Renal pelvis (tissue), 4 donors: ENCODE measurements around the gene NDUFV2. TPM values are rescaled to one million over a fixed set of nuclear protein-coding genes. Genes with fewer than 3 reads are reported as not detected.
A peak's percentile ranks its signal among the peaks of the same experiment; 100 is the strongest.
"Not testable (repeated sequence)": the region's sequence is repeated elsewhere in the genome, so short reads cannot be mapped to it uniquely, and the experiment has no call there.

Experiments
- DNase-seq: peaks from one replicate; pipeline ENCODE4 v3.0.0-alpha.2; 2013
- polyA plus RNA-seq, 3 donors: library from polyadenylated mRNA; unstranded; fragments of 120-200 nt; gene quantifications; one replicate each; pipeline ENCODE4 v1.2.1, GENCODE V29; 2013; ENCODE audit not compliant: insufficient read length in 3 of 3

Gene NDUFV2
- polyA plus RNA-seq, 3 donors: 104 to 130 (median 120) TPM

- DNase-seq: peak; percentile 53
Observed at GRCh38 chr18:9147440-9148202, 45.1 kb downstream of the NDUFV2 start.

- no peak for DNase-seq
Observed at GRCh38 chr18:9148203-9148552, 45.7 kb downstream of the NDUFV2 start.

DNA sequence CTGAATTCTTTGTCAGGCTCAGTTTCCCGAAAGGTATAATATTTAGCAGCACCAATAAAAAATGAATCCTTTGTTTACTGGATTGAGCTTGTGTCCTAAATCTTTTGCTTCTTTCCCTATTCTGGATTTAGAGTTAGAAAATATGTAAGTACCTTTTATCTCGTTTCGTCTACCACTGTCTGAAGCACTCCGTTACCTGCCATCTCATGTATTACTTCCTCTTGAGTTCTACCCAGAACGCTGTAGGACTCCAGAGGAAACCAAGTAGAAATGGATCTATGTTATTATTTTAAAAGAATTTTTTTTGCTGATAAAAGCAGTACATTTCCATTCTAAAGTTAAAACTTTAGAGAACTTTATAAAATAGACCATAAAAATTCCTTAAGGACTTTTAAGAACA, 47.6 kb downstream of the NDUFV2 start:
- no peak for DNase-seq

- DNase-seq: no peak
Observed at GRCh38 chr18:9153256-9153655, 50.8 kb downstream of the NDUFV2 start.

GRCh38 chr18:9156604-9157249, 54.2 kb downstream of the NDUFV2 start:
- no peak for DNase-seq

- DNase-seq: no peak
Observed at GRCh38 chr18:9157806-9158205, 55.3 kb downstream of the NDUFV2 start.

DNA sequence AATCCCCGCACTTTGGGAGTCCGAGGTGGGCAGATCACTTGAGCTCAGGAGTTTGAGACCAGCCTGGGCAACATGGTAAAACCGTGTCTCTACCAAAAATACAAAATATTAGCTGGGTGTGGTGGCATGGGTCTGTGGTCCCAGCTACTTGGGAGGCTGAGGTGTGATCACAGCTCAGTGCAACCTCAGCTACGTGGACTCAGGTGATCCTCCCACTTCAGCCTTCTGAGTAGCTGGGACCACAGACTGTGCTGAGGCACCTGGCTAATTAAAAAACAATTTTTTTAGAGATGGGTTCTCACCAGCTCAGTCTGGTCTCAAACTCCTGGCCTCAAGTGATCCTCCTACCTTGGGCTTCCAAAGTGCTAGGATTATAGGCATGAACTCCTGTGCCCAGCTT, 57.5 kb downstream of the NDUFV2 start:
- DNase-seq: no peak

- DNase-seq: not testable (repeated sequence)
Observed at GRCh38 chr18:9162663-9163062, 60.2 kb downstream of the NDUFV2 start.

DNA sequence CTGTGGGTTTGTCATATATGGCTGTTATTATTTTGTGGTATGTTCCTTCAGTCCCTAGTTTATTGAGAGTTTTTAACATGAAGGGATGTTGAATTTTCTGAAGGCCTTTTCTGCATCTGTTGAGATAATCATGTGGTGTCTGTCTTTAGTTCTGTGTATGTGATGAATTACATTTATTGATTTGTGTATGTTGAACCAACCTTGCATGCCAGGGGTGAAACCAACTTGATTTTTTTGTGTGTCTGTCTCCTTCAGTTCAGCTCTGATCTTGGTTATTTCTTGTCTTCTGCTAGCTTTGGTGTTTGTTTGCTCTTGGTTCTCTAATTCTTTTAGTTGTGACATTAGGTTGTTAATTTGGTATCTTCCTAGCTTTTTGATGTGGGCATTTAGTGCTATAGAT, 61.6 kb downstream of the NDUFV2 start:
- not testable (repeated sequence) for DNase-seq

DNA sequence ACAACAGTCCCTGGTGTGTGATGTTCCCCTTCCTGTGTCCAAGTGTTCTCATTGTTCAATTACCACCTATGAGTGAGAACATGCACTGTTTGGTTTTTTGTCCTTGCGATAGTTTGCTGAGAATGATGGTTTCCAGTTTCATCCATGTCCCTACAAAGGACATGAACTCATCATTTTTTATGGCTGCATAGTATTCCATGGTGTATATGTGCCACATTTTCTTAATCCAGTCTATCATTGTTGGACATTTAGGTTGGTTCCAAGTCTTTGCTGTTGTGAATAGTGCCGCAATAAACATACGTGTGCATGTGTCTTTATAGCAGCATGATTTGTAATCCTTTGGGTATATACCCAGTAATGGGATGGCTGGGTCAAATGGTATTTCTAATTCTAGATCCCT, 63.4 kb downstream of the NDUFV2 start:
- DNase-seq: not testable (repeated sequence)

GRCh38 chr18:9169515-9169914, 67.0 kb downstream of the NDUFV2 start:
- not testable (repeated sequence) for DNase-seq

DNA sequence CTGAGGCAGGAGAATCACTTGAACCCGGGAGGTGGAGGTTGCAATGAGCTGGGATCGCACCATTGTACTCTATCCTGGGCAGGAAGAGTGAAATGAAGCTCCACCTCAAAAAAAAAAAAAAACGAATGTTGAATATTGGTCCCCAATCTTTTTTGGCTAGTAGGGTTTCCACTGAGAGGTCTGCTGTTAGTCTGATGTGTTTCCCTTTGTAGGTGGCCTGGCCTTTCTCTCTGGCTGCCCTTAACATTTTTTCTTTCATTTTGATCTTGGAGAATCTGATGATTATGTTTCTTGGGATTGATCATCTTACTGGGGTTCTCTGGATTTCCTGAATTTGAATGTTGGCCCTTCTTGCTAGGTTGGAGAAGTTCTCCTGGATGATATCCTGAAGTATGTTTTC, 69.4 kb downstream of the NDUFV2 start:
- DNase-seq: not testable (repeated sequence)

DNA sequence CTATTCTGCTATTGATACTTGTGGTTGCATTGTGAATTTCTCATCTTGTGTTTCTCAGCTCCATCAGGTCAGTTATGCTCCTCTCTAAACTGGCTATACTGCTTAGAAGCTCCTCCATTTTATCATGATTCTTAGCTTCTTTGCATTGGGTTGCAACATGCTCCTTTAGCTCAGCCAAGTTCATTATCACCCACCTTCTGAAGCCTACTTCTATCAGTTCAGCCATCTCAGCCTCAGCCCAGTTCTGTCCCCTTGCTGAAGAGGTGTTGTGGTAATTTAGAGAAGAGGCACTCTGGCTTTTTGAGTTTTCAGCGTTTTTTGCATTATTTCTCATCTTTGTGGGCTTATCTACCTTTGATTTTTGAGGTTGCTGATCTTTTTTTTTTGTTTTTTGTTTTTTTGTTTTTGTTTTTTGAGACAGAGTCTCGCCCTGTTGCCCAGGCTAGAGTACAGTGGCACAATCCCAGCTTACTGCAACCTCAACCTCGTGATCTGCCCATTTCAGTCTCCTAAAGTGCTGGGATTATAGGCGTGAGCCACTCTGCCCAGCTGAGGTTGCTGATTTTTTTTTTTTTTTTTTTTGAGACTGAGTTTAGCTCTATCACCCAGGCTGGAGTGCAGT, 70.1 kb downstream of the NDUFV2 start:
- DNase-seq: no peak

DNA sequence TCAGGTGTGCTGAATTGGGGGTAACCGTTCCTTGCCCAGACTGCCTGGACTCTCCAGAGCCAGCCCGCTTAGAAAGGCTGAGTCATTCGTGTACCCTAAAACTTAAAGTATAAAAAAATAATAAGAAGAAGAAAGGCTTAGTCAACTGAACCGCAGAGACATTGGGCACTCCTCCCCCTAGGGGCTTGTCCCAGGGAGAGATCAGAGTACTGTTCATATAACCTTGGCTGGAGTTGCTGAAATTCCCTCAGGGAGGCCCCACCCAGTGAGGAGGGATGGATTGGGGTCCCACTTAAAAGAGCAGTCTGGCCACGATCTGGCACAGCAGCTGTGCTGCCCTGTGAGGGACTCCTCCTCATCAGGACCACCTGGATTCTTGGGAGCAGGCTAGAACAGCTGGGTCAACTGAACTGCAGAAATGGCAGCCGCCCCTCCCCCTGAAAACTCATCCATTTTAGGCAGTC, 71.3 kb downstream of the NDUFV2 start:
- DNase-seq: no peak

DNA sequence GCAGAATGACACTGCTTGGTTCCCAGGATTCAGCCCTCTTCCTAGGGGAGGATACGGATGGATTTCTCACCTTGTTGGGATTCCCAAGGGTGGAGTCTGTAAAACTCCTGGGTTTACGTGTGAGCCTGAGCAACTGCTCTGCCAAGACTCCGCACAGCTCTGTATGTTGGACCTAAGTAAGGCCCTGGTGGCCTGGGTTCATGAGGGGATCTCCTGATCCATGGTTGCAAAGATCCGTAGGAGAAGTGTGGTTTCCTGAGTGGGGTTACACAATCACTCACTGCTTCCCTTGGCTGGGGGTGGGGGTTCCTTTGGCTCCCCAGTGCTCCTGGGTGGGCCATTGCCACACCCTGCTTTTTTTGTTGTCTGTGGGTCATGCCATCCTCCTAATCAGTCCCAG, 71.8 kb downstream of the NDUFV2 start:
- no peak for DNase-seq

DNA sequence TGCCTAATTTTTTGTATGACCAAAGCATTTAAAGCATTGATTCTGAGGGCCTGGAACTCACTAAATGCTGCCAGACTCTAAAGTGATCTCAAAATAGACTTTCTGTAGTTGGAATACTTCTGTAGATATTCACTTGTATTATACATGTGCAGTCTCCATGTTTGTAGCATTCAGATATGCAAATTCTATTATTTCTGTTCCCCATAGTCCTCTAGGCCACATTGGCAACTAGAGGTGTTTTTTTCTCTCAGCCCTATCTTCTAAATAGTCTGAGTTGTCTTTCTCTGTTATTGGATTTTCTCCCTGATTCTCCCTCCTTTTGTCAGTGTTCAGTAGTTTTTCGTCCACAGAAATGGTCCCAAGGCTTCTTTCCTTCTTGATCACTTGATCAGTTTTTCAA, 72.6 kb downstream of the NDUFV2 start:
- no peak for DNase-seq

GRCh38 chr18:9177031-9177430, 74.5 kb downstream of the NDUFV2 start:
- DNase-seq: no peak

DNA sequence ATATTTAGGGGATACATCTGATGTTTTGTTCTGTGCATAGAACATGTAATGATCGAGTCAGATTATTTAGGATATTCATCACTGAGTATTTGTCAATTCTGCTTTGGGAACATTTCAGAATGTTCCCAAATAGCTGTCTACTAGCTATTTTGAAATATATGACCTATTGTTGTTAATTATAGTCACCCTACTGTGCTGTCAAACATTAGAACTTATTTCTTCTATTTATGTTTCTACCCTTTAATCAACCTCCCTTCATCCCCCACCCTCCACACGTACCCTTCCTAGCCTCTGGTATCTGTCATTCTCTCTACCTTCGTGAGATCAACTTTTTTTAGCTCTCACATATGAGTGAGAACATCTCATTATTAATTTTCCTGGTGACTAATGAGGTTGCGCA, 75.0 kb downstream of the NDUFV2 start:
- no peak for DNase-seq

- DNase-seq: no peak
Observed at GRCh38 chr18:9178557-9178956, 76.1 kb downstream of the NDUFV2 start.

DNA sequence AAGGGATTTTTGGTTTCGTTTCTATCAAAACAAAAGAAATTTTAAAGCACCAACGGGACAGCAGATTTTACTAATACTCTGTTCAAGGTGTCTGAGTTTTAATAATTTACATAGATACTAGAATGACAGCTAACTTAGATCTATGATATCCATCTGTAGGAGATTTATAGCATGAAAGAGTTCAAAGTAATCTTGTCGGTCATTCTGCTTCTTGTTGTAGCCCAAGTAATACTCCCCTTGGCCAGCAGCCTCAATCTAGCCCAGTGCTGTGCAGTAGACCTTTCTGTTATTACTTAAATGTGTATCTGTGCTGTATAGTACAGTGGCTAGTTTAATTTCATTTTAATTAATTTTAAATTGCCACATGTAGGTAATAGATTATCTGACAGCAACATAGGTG, 78.8 kb downstream of the NDUFV2 start:
- no peak for DNase-seq

DNA sequence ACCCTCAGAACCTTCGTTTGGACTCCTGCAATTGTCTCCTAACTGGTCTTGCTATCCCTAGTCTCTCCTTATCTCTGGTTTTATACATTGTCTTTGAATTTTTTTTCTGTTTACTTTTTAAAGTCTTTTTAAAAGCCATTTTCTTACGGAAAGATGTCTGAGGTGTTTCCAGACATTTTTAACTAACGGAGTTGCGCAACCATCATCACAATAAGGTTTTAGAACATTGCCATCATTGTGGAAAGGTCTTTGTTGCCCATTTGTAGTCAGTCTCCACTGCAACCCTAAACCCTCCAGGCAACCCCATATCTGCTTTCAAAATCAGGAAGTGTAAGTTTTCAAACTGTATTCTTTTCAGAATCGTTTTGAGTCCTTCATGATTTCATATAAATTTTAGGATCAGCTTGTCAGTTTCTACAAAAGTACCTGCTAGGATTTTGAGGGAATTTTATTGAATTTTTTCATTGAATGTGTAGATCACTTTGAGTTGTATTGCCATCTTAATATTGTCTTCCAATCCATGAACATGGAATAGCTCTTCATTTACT, 80.4 kb downstream of the NDUFV2 start:
- DNase-seq: no peak
